Activated CD8-positive, alpha-beta memory T cell treated with anti-CD3 and anti-CD28 coated beads for 24 hours (primary cell): ENCODE results near the gene SLC5A6.

Experiments
- DNase-seq: peaks from one replicate; pipeline ENCODE4 v3.0.0-alpha.2; 2020

The SLC5A6 gene

DNA sequence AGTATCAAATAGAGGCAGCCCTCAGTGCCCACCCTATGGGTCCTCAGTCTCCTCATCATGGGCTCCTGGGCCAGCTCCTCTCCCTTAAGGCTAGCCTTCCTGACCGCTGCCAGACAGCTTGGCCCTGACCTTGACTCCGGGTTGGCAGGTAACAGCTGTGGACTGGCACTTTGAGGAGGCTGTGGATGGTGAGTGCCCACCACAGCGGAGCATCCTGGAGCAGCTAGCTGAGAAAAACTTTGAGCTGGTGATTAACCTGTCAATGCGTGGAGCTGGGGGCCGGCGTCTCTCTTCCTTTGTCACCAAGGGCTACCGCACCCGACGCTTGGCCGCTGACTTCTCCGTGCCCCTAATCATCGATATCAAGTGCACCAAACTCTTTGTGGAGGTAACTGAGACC is 24.1 kb upstream of the SLC5A6 start:
- DNase-seq: no peak

DNA sequence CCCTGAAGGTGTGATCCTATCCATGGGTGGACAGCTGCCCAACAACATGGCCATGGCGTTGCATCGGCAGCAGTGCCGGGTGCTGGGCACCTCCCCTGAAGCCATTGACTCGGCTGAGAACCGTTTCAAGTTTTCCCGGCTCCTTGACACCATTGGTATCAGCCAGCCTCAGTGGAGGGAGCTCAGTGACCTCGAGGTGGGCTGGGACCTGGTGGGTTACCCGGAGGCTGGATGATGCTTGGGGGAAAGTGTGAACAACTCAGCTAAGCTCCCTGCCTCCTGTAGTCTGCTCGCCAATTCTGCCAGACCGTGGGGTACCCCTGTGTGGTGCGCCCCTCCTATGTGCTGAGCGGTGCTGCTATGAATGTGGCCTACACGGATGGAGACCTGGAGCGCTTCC is 21.3 kb upstream of the SLC5A6 start:
- DNase-seq: no peak

DNA sequence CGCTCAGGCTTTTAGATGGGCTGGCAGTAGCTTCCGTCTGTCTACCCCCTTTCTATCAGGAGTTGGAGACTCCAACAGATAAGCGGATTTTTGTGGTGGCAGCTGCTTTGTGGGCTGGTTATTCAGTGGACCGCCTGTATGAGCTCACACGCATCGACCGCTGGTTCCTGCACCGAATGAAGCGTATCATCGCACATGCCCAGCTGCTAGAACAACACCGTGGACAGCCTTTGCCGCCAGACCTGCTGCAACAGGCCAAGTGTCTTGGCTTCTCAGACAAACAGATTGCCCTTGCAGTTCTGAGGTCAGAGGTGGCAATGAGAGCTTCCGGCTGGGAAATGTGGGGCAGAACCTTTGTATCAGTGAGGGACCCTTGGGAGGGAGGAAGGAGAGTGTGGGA is 19.9 kb upstream of the SLC5A6 start:
- DNase-seq: no peak

DNA sequence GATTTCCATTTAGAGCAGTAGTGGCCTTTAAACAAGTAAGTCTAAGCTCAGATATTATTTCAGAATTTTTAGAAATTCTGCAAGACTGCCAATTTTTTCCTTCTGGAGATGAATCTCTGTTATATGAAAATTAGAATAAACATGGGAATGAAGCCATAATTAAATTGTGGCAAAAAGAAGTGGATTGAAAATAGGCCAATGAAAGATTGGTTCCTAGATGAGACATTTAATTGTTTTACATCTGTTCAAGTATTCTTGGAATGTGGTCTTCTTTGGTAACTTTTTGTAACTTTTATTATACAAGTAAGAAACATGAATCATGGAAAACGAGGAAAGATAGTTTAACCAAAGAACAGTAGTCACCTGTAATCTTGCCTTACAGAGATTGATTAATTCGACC is 15.4 kb upstream of the SLC5A6 start:
- no peak for DNase-seq

DNA sequence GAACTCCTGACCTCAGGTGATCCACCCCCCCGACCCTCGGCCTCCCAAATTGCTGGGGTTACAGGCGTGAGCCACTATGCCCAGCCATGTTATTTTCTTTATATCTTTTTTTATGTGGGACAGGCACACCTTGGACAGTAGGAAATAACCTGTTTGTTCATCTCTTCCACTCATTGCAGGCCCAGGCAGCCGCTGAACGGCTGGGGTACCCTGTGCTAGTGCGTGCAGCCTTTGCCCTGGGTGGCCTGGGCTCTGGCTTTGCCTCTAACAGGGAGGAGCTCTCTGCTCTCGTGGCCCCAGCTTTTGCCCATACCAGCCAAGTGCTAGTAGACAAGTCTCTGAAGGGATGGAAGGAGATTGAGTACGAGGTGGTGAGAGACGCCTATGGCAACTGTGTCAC is 13.5 kb upstream of the SLC5A6 start:
- DNase-seq: no peak

DNA sequence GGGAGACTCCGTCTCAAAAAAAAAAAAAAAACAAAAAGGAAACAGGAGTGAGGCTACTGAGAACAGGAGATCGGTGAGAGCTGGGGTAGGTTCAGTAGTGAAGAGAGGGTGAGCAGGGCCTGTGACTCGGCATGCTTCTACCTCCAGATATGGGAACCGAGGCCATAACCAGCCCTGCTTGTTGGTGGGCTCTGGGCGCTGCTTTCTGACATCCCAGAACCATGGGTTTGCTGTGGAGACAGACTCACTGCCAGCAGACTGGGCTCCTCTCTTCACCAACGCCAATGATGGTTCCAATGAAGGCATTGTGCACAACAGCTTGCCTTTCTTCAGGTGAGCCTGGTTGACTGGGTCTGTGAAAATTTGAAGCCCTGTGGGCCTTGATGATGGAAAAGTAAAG is 11.3 kb upstream of the SLC5A6 start:
- DNase-seq: no peak

DNA sequence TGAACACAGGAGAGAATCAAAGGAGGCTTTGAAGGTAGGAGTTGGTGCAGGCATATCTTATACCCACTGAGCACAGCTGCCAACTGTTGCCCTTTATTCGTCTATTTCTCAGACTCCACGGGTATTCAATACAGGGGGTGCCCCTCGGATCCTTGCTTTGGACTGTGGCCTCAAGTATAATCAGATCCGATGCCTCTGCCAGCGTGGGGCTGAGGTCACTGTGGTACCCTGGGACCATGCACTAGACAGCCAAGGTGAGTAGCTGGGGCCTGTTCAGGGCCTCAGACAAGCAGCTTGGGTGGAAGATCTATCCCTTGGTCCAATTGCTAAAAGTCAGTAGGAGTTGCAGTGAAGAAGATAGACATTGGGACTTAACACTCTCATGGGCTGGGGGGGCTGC is 10.3 kb upstream of the SLC5A6 start:
- no peak for DNase-seq

DNA sequence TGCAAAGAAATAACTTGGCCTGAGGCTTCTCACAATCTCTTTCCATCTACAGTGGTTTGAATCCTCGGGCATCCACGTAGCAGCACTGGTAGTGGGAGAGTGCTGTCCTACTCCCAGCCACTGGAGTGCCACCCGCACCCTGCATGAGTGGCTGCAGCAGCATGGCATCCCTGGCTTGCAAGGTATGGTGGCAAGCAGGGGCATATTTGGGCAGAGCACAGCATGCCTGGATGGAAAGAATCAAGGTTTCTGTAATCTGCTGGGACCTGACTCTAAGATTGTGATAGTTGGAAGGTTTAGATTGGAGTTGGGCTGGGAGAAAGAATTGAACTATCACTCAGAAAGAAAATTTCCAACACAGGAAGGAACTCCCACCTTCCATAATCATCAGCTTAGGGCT is 9.1 kb upstream of the SLC5A6 start:
- no peak for DNase-seq

DNA sequence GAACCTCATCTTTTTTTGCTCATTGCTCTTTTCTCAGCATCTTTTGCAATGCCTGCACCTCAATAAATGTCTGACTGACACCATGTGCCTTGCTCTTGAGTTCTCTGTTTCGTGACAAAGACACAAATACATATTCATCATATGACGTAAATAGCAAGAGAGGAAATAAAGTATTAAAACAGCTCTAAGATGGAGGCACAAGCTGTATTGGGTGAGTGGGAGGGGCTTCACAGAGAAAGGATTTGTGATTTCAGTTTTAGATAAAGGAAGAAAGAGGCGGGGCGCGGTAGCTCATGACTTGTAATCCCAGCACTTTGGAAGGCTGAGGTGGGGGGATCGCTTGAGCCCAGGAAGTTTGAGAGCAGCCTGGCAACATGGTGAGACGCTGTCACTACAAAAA is 8.0 kb upstream of the SLC5A6 start:
- DNase-seq: no peak

DNA sequence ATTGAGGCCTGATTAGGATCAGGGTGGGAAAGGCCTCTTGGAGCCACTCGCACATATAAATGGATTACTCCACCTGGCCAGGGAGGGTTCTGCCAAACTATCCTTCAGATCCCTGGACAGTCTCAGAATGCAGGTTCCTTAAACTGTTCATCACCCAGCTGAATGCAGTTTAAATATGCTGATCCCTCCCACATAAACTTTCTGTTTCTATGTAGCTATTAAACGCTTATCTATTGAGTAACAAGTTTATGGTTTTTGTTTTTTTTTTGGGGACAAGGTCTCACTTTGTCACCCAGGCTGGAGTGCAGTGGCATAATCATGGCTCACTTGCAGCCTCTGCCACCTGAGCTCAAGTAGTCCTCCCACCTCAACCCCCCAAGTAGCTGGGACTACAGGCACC is 7.0 kb upstream of the SLC5A6 start:
- DNase-seq: no peak

DNA sequence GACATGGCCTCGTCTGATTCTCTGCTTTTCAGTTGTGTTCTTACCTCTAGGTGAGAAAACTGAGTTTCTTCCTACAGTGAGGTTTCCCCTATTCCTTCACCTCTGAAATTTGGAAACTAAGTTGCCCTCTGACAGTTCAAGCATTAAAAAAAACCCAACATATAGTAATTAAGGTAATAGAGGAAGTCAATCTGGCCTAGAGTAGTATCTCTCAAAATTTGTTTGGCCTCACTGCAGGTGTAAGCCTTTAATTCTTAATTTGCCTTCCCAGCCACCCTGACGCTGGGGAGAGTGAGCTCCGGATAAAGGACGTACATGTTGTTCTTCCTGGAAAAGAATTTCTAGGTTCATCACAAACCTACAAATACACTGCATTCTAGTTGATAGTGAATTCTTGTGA is 6.5 kb upstream of the SLC5A6 start:
- no peak for DNase-seq

DNA sequence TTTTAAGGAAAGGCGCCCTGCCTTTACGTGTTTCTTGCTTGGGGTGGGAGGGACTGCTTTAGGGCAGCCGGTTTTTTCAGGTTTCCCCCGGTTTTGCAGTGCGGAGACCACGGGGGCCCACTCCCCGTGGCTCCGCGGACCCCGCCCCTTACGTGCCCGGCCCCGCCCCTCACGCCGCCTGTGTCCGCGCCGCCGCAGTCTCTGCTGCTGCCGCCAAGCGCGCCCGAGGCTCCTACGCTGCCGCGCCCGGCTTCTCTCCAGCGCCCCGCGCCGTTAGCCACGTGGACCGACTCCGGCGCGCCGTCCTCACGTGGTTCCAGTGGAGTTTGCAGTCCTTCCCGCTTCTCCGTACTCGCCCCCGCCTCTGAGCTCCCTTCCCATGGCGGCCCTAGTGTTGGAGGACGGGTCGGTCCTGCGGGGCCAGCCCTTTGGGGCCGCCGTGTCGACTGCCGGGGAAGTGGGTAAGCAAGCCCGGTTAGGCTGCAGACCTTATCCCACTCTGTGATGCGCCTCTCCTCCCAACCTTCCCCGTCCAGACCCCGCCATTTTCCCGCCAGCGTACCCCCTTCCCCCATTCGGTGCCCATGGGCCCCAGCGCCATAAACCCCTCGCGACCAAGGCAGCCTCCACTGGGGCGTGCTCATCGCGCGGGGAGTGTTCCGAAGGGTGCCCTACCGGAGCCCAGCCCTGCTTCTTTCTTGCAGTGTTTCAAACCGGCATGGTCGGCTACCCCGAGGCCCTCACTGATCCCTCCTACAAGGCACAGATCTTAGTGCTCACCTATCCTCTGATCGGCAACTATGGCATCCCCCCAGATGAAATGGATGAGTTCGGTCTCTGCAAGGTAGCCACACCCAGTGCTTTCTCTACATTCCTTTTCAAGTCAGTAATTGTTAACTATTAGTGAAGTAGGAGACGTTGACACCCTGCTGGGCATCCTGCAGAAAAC is 5.4 kb upstream of the SLC5A6 start, which contains the start of gene CAD:
Gene CAD (plus strand): TSS at position 197 of the 949 bp plus-strand sequence. CDS start 183 bp downstream, at position 380.
- peak; percentile 95 for DNase-seq

DNA sequence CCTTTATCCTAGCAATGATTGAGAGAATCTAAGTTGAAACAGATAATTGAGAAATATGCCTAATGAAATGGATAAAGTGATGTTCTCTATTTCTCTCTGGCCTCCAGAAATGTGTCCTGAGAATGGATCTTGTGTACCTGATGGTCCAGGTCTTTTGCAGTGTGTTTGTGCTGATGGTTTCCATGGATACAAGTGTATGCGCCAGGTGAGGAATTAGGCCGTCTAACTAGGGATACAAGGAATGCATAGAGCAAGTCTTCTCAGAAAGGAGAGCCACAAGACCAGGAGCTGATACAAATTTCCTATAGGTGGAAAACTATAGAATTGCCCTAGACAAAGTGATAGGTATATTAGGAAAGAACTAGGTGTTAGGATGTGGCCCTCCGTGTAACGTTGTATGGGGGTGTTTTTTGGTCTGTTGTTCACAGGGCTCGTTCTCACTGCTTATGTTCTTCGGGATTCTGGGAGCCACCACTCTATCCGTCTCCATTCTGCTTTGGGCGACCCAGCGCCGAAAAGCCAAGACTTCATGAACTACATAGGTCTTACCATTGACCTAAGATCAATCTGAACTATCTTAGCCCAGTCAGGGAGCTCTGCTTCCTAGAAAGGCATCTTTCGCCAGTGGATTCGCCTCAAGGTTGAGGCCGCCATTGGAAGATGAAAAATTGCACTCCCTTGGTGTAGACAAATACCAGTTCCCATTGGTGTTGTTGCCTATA is 4.5 kb upstream of the SLC5A6 start:
- DNase-seq: no peak

DNA sequence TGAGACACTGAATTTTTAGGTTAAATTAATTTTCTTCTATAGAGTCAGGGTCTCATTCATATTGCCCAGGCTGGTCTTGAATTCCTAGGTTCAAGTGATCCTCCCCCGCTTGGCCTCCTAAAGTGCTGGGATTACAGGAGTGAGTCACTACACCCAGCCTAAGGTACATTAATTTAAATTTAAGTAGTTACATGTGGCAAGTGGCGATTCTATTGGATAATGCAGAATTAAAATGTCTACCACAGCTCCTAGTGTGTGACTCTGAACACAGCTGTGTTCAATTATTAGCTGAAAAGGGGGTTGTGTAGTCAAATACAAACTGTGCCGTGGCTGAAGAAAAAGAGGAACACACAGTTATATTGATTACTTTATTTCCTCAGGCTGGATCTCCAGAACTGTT is 2.9 kb upstream of the SLC5A6 start:
- DNase-seq: no peak

DNA sequence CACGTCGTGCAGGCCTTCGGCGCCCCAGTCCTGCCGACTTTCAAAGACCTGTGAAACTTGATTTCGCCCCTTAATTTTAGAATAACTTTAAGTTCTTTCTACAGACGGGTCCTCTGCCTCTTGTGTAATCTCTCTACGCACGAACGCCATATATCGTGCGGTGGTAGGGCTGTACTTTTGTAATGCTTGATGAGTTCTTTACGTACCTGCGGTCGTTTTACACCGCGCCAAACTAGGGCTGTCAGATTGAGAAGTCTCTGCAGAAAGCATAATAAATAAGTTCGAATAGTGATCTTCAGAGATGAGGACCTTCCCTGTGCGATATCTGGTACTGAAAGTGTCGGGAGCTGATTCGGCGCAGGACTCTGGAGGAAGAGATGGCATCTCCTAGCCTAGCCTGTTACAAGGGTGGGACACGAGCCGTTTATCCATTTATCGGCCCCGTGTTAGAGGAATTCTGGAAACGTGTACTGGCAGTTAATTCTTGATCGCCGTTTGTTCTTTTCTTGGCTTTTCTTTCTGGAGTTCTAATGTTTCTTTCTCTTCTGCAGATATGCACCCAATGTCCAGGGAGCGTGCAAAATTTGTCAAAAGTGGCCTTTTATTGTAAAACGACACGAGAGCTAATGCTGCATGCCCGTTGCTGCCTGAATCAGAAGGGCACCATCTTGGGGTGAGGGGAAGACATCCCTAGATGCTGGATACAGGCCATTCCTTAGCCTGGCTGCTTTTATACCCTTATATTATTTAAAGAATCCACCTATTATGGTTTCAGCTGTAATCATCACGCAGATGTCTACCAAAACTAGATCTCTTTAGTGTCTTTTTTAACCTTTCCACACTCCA is 781 bp upstream of the SLC5A6 start:
- no peak for DNase-seq

DNA sequence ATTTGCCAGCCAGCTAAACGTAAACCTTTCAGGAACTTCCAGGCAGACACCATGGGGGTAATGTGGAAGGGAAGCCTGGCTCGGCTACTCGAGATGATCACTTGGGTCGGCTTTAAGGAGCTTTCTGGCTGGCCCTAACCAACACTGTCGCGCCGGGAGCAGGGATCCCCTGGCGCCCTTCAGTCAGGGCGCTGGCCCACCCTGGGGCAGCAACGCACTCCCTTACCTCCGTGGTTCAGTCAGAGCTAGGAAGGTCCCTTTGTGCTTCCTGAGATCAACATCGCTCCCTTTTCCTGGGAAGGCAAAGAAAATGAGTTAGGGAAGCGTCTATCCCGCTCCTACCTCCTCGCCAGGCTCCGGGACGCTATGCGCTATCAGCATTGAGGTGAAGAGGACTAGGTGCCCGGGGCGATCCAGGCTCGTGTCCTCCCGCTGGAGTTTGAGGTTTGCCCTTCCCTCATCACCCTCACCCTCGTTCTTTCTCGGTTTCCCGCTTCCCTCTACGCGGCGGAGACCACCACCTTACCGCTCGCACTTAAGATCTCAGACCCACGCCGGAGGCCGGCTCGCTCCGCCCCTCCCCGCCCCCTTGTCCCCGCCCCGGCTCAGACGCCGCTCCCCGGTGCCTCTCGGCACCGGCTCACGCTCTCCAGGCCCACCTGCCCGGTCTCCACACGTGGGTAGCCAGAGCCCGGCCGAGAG is 676 bp downstream of the SLC5A6 start:
- DNase-seq: no peak

DNA sequence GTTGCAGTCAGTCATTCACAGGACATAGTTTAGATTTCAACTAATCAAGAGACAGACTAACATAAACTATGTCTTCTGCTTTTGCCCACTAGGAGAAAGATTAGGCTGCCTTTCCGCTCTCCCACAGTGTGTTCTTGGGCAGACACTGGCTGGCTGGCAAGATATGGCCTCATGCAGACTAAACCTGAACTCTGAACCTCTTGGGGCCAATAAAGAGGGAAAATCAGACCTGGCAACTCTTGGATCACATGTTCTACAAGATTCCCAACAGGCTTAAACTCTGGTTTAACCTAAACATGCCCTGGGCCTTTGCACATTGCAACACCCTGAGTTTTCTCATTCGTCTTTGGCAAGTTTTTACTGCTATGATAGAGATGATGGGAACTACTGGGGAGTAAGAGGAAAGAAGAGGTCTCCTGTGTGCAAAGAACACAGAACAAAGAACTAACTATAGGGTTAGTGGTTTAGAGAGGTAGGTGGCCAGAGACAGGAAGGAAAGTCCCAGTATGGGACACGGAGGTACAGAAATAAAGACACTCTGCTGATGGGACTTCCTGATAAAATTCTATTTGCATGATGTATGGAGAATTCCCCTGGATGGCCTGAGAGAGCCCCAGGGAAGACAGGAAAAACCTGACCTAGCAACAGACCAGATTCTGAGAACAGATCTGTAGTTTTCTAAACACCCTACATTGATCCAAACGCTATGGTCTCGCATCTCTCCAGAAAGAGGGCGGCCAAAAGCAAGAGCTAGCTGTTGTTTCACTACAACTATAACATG is 2.3 kb downstream of the SLC5A6 start:
- DNase-seq: no peak

DNA sequence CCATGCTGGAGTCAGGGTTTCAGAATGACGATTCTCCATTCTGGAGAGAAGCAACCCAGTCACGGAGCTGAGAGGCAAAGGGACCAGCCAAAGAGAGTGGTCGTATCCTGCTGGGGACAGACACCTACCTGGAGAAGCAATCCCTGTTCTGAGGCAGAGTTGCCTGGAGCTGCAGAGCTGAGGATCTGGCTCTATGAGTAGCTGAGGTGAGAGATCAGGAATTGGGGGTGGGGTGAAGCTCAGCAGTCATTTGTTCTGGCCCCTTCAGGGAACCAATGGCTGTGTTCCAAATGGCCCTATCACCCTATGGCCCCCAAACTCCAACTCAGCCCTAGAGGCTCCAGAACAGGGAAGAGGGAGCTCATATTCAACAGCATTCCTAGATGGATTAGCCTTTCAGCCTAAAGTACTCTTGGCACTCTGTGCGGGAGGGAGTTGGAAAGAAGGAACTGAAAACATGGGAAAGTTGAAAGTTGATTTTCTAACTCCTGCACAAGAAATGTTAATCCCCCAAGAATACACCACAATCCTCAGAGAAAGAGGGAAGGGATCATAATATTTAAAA is 3.5 kb downstream of the SLC5A6 start:
- no peak for DNase-seq

DNA sequence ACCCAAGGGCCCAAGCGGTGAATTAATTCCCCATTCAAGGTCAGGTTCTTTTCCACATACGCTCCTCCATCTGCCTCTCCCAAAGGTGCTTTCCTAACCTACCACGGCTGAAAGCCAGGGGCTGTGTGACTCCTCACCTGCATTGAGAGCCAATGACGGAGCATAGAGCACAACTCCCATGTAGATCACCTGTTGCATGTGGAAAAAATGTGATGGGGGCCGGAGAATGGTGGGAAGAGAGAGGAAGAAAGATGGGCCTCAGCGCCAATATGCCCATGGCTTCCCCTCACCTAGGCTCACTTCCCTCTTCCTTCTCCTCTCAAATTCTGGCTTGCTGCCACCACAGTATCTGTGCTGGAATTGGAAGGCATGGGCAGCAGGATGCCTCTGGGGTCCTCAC is 5.7 kb downstream of the SLC5A6 start:
- DNase-seq: no peak

DNA sequence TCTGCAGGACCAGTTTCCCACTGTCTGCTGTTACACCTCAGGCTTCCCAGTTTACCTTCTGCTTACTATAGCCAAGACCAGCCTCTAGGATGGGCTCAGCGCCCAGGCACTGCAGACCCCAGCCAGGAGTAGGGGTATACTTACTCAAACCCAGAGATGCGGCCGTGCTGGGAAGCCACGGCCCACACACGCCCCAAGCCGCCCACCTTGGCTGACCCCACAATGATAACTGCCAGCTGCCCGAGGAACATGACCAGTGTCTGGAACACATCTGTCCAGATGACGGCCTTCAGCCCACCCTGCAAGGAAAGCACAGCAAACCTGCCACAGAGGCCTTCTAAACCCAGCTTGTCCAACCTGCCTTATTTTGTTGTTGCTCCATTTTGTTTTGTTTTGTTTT is 6.9 kb downstream of the SLC5A6 start:
- no peak for DNase-seq

DNA sequence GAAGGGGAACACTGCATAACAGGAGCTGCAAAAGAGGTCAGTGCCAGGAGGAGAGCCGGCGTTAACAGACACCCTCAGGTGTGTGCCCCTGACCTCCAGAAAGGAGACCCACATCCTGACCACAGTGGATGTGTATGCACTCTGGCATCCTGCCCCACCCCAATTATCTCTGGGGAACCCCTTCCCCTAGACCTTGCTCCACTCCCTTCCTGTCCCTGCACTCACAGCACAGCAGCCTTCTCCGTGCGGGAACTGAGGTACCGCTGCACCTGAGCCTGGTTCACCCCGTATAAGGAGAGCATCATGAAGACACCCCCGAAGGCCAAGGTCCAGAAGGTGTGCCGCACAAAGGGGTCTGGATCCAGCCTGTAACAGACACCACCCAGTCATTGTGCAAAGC is 7.5 kb downstream of the SLC5A6 start:
- DNase-seq: no peak

DNA sequence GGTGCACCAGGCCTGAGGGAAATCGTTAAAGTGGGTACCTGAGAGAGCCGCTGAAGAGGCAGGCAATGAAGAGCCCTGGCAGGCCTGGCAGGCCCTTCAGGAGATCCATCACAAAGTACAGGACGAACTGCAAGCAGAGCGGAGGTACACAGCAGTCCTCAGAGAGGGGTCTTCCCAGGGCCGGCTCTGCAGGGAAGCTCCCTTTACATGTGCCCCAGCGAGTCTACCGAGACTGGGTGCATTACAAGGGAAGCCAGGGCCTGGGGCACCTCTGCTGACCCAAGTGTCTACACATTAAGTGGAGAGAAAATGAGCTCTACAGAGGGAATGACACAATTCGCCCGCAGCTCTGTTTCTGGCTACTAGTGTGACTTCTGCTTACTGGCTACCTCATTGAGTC is 8.3 kb downstream of the SLC5A6 start:
- DNase-seq: no peak
